ENCODE data around the gene CST6.

CST6 gene

GRCh38 chr11:66011239-66011784, 496 bp upstream of the CST6 start:
- TF ChIP-seq CTCF (IDR thresholded peaks at IDR 0.05), result no peak
- Histone ChIP-seq H3K27ac (peak overlapping the region in 1 of 2 donors; percentile 47), H3K4me3 (peak overlapping the region; percentile 66)
- no peak for DNase-seq (ENCODE audit: low spot score)

DNA sequence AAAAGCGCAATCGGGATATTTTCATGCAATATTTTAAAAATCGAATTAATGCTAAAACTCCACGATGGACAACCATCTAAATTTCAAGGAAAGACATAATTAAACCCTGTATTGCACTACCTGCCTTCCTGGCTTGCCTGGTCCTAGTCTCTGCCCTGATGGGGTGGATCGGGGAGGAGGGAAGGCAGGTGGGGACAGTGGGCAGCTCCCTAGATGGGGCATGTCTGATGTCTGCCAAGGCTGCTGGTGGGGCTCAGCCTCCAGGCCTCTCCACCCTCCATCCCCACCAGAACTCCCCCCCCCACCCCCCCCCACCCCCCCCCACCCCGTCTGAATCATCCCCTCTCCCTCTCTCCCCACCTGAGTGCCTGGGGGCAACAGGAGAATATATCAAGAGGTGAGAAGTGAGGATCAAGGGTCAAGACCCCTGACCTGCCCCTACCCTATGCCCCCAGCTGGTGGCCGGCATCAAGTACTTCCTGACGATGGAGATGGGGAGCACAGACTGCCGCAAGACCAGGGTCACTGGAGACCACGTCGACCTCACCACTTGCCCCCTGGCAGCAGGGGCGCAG, 650 bp downstream of the CST6 start:
- Histone ChIP-seq H3K4me3 (peak overlapping the region; percentile 66), H3K27ac (peak overlapping the region in 1 of 2 donors; percentile 47)
- TF ChIP-seq CTCF (IDR thresholded peaks at IDR 0.05), result no peak
- DNase-seq (ENCODE audit: low spot score), result no peak

GRCh38 chr11:66012946-66013761, 1.3 kb downstream of the CST6 start:
- Histone ChIP-seq H3K27ac (peak overlapping the region in 1 of 2 donors; percentile 47), H3K4me3 (no peak overlapping the region)
- DNase-seq (ENCODE audit: low spot score), result no peak
- no peak for TF ChIP-seq CTCF (IDR thresholded peaks at IDR 0.05)

DNA sequence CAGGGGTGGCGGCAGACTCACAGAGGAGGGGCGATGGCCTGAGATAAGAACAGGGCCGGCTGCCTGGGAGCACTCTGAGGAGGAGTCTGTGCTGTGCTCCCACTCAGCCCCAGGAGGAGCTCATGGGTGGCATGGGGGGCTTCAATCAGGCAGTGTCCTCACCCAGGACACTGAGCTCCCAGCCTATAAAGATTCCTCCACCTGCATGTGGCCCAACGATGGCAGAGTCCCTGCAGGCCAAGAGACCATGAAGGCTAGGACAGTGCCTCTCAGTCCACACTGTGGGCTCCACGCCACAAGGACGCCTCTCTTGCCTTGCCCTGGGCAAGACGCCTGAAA, 1.9 kb downstream of the CST6 start:
- H3K4me3 ChIP-seq, result no peak overlapping the region
- no peak for TF ChIP-seq CTCF (IDR thresholded peaks at IDR 0.05)
- no peak for DNase-seq (ENCODE audit: low spot score)
- H3K27ac ChIP-seq, result peak overlapping the region; percentile 18 to 47

GRCh38 chr11:66014804-66015453, 3.1 kb downstream of the CST6 start:
- TF ChIP-seq CTCF (IDR thresholded peaks at IDR 0.05), result no peak
- Histone ChIP-seq H3K4me3 (no peak overlapping the region), H3K27ac (peak overlapping the region; percentile 68 to 94)
- no peak for DNase-seq (ENCODE audit: low spot score)

DNA sequence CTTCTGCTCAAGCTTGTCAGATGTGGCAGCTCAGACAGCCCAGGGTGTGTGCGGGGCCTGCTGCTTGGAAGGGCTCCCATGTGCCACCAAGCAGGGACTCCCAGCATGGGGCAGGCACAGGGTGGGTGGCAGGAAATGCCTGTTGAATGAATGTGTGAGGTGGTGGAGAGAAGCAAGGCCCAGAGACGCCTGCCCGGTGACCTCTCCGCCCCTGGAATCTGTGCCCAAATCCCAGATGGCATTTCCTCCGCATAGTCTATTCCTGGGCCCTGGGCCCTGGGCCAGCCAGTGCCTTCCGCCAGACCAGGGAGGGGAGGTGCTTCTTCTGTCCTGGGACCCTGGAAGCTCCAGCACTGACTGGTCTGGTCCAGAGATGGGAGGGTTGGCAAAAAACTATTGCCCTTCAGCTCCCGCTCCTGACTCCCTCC, 3.7 kb downstream of the CST6 start:
- H3K27ac ChIP-seq, result peak overlapping the region; percentile 68 to 94
- peak; percentile 92 for DNase-seq (ENCODE audit: low spot score)
- no peak for TF ChIP-seq CTCF (IDR thresholded peaks at IDR 0.05)
- H3K4me3 ChIP-seq, result peak overlapping the region; percentile 47

Data from coronary artery (tissue), 2 donors.